SU-DHL-6 (cell line): ENCODE data around the gene VPS13D.

Experiments used
- H2AFZ ChIP-seq: fragments of 200-600 bp; sonication (generic); 2 replicates; pipeline ENCODE4 v1.6.1; 2014; ENCODE audit warnings: low read depth, mild to moderate bottlenecking, moderate library complexity, mixed read lengths, antibody characterized with exemption, low read length; ENCODE audit not compliant: severe bottlenecking
- H3F3A ChIP-seq: fragments of 200-600 bp; shearing (Covaris generic); 2 replicates; pipeline ENCODE4 v1.6.0; 2016; ENCODE audit warnings: antibody characterized with exemption, mild to moderate bottlenecking; ENCODE audit not compliant: insufficient read depth
- H3K27ac ChIP-seq: fragments of 200-600 bp; sonication (generic); 2 replicates; pipeline ENCODE4 v1.5.1; 2016; ENCODE audit warnings: low read depth, mild to moderate bottlenecking, low read length, moderate library complexity, mixed read lengths
- H3K27me3 ChIP-seq: fragments of 200-600 bp; sonication (generic), shearing (Covaris generic); 2 replicates; pipeline ENCODE4 v1.6.0; 2014; ENCODE audit warnings: mild to moderate bottlenecking, low read length
- H3K36me3 ChIP-seq: fragments of 200-600 bp; sonication (generic); 2 replicates; pipeline ENCODE4 v1.6.1; 2014; ENCODE audit warnings: mild to moderate bottlenecking, low read length, mixed read lengths
- H3K4me2 ChIP-seq: fragments of 300-600, 200-600 bp; shearing (Covaris generic), sonication (generic); 2 replicates; pipeline ENCODE4 v1.6.0; 2014; ENCODE audit warnings: low read length, low read depth, mild to moderate bottlenecking; ENCODE audit not compliant: poor library complexity, severe bottlenecking
- H3K4me3 ChIP-seq: fragments of 200-600 bp; sonication (generic); 2 replicates; pipeline ENCODE4 v1.5.1; 2014; ENCODE audit warnings: antibody characterized with exemption, low read length, mild to moderate bottlenecking, mixed read lengths; ENCODE audit not compliant: insufficient read depth, poor library complexity, severe bottlenecking
- H3K79me2 ChIP-seq: fragments of 200-600 bp; sonication (generic); 2 replicates; pipeline ENCODE4 v1.6.1; 2014; ENCODE audit warnings: mild to moderate bottlenecking, low read length, moderate library complexity; ENCODE audit not compliant: insufficient read depth
- H3K9ac ChIP-seq: fragments of 200-600 bp; sonication (generic); 2 replicates; pipeline ENCODE4 v1.7.0; 2014; ENCODE audit warnings: mild to moderate bottlenecking, low read length
- H3K9me2 ChIP-seq: fragments of 200-600 bp; sonication (generic); replicated peaks from 2 replicates; pipeline ENCODE4 v1.6.1; 2014; ENCODE audit warnings: low read length; ENCODE audit not compliant: insufficient read depth
- H3K9me3 ChIP-seq: fragments of 200-600 bp; sonication (generic); 2 replicates; pipeline ENCODE4 v1.6.1; 2014; ENCODE audit warnings: low read length, mixed read lengths; ENCODE audit not compliant: insufficient read depth
- H4K20me1 ChIP-seq: fragments of 200-600 bp; sonication (generic); 2 replicates; pipeline ENCODE4 v1.6.1; 2014; ENCODE audit warnings: low read depth, mild to moderate bottlenecking, antibody characterized with exemption, low read length, moderate library complexity, mixed read lengths
- CTCF ChIP-seq: fragments of 200-600 bp; sonication (generic); IDR thresholded peaks from one replicate; pipeline ENCODE4 v1.5.1; 2017; ENCODE audit warnings: antibody characterized with exemption, mild to moderate bottlenecking, low read length, moderate library complexity; ENCODE audit not compliant: insufficient read depth, poor library complexity, severe bottlenecking
- EZH2phosphoT487 ChIP-seq: fragments of 200-600 bp; sonication (generic), shearing (Covaris generic); conservative IDR thresholded peaks from 2 replicates; pipeline ENCODE4 v1.6.1; 2018; ENCODE audit warnings: mild to moderate bottlenecking, antibody characterized with exemption, low read length, moderate library complexity, mixed read lengths

VPS13D gene

GRCh38 chr1:12204754-12205658 lies 24.8 kb upstream of the VPS13D start:
- no peak overlapping the region for H2AFZ ChIP-seq
- no peak overlapping the region for H3K4me2 ChIP-seq
- no peaks in the 10 kb centered on the region for H4K20me1 ChIP-seq
- H3K9me3 ChIP-seq, result no peaks in the 10 kb centered on the region
- no peak for TF ChIP-seq EZH2phosphoT487
- TF ChIP-seq CTCF, result no peak
- H3K27me3 ChIP-seq, result no peaks in the 10 kb centered on the region
- no peaks in the 10 kb centered on the region for H3K79me2 ChIP-seq
- no peak overlapping the region for H3K27ac ChIP-seq
- no peak overlapping the region for H3K9ac ChIP-seq
- peaks cover 4% of the 10 kb centered on the region for H3F3A ChIP-seq
- H3K9me2 ChIP-seq, result no peaks in the 10 kb centered on the region
- no peaks in the 10 kb centered on the region for H3K36me3 ChIP-seq
- no peak overlapping the region for H3K4me3 ChIP-seq

DNA sequence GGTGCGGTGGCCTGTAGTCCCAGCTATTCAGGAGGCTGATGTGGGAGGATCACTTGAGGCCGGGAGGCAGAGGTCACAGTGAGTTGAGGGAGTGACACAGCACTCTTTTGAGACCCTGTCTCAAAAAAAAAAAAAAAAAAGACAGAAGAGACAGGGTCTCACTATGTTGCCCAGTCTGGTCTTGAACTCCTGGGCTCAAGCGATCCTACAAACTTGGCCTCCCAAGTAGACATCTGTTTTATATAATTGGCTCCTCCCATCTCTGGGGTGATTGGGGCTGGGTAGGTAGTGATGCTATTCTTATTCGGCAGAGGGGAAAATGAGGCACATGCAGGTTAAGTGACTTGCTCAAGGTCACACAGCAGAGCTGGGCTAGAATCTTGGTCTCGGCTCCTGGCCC lies 23.6 kb upstream of the VPS13D start:
- Histone ChIP-seq H3K9me2 (no peaks in the 10 kb centered on the region), H3K79me2 (no peaks in the 10 kb centered on the region), H3K4me3 (no peak overlapping the region), H4K20me1 (no peaks in the 10 kb centered on the region), H3K9ac (no peak overlapping the region), H3K27me3 (no peaks in the 10 kb centered on the region), H3K4me2 (no peak overlapping the region), H3K27ac (no peak overlapping the region), H2AFZ (no peak overlapping the region), H3F3A (peaks cover 15% of the 10 kb centered on the region), H3K9me3 (no peaks in the 10 kb centered on the region), H3K36me3 (no peaks in the 10 kb centered on the region)
- TF ChIP-seq CTCF, result no peak

DNA sequence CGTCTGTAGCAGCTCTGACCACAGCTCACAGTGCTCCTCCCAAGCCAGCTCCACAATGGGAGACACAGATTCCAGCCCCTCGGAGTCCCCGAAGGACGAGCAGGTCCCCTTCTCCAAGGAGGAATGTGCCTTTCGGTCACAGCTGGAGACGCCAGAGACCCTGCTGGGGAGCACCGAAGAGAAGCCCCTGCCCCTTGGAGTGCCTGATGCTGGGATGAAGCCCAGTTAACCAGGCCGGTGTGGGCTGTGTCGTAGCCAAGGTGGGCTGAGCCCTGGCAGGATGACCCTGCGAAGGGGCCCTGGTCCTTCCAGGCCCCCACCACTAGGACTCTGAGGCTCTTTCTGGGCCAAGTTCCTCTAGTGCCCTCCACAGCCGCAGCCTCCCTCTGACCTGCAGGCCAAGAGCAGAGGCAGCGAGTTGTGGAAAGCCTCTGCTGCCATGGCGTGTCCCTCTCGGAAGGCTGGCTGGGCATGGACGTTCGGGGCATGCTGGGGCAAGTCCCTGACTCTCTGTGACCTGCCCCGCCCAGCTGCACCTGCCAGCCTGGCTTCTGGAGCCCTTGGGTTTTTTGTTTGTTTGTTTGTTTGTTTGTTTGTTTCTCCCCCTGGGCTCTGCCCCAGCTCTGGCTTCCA lies 22.9 kb upstream of the VPS13D start:
- H3K9me3 ChIP-seq, result no peaks in the 10 kb centered on the region
- no peak overlapping the region for H3K4me3 ChIP-seq
- H3K27ac ChIP-seq, result no peak overlapping the region
- no peak for TF ChIP-seq CTCF
- no peak for TF ChIP-seq EZH2phosphoT487
- H4K20me1 ChIP-seq, result no peaks in the 10 kb centered on the region
- H3K9ac ChIP-seq, result no peak overlapping the region
- peaks cover 17% of the 10 kb centered on the region for H3F3A ChIP-seq
- H3K36me3 ChIP-seq, result no peaks in the 10 kb centered on the region
- H3K4me2 ChIP-seq, result no peak overlapping the region
- no peak overlapping the region for H2AFZ ChIP-seq
- no peaks in the 10 kb centered on the region for H3K9me2 ChIP-seq
- H3K79me2 ChIP-seq, result no peaks in the 10 kb centered on the region
- H3K27me3 ChIP-seq, result no peaks in the 10 kb centered on the region
